HG02870 (cell line): Measurements from ENCODE around the gene RETN.

ENCODE experiments used
- ATAC-seq: cut with Tn5 transposase; IDR thresholded peaks from one replicate; pipeline ENCODE4 v1.9.1; 2021; ENCODE audit warnings: mild to moderate bottlenecking, moderate library complexity; ENCODE audit not compliant: unreplicated experiment

RETN gene

GRCh38 chr19:7705387-7706187 lies 36.7 kb downstream of the RETN start:
- ATAC-seq = no peak

DNA sequence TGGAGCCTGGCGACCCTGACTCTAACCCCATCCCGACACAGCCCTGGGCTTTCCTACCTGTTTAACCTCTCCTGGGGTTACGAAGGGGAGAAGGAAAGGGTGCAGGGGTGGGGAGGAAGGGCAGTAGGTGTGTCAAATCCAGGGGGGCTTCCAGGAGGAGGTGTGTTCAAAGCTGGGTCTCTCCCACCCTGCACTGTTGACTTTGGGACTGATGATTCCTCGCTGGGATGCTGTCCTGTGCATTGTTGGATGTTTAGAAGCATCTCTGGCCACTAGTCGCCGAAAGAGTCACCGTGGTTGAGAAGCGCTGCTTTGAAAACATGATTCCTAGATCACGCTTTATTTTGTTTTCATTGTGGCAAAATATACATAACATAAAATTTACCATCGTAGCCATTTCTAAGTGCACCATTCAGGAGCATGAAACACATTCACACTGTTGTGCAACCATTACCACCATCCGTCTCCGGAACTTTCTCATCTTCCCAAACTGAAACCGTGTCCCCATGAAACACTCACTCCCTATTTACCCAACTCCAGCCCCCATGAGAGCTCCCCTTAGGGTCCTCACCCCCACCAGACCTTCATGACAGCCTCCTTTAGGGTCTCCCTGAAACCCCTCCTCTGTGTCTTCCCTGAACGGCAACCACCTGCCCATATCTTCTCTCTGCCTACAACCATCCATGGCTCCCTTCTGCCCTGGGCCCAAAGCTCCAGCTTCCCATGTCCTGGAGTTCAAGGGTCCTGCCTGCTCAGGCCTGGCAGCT lies 37.5 kb downstream of the RETN start:
- ATAC-seq = no peak

GRCh38 chr19:7706955-7707456 lies 38.2 kb downstream of the RETN start:
- ATAC-seq = no peak

GRCh38 chr19:7709932-7710460 lies 41.1 kb downstream of the RETN start:
- no peak for ATAC-seq

GRCh38 chr19:7710616-7711015 lies 41.8 kb downstream of the RETN start:
- ATAC-seq = no peak

DNA sequence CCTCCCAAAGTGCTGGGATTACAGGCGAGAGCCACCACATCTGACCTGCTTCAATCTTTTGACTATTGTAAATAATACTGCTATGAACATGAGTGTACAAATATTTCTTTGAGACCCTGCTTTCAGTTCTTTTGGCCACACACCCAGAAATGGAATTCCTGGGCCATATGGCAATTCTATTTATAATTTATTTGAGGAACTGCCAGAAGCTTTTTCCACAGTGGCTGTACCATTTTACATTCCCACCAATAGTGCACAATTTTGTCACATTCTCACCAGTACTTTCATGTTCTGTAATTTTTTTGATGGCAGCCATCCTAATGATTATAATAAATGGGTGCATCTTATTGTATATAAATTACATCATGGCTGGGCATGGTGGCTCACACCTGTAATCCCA lies 46.8 kb downstream of the RETN start:
- ATAC-seq = no peak

DNA sequence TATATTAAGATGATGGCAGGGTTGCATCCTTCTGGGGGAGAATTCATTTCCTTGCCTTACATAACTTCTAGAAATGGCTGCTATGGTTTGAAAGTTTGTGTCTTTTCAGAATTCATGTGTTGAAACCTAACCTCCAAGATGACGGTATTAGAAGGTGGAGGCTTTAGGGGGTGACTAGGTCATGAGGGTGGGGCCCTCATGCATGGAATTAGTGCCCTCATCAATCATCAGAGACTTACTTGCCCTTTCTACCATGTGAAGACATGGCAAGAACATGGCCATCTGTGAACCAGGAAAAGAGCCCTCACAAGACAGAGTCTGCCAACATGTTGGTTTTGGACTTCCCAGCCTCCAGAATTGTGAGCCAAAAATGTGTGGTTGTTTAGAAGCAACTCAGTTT lies 47.9 kb downstream of the RETN start:
- no peak for ATAC-seq

GRCh38 chr19:7718668-7719067 lies 49.8 kb downstream of the RETN start:
- no peak for ATAC-seq
